Keratinocyte (primary cell): ENCODE data around the gene FAM20C. TPM values are rescaled to one million over a fixed set of nuclear protein-coding genes. Genes with fewer than 3 reads are reported as not detected.

Experiments
- DNase-seq: peaks from one replicate; pipeline ENCODE4 v3.0.0-alpha.2; 2011; ENCODE audit warnings: low read depth, missing footprints, low spot score
- FAIRE-seq: peaks from 2 replicates; lab custom pipeline; 2011; peaks lifted over from hg19 to GRCh38; lab: Jason Lieb, UNC
- H2AFZ ChIP-seq: 2 replicates; pipeline ENCODE4 v1.6.0; 2012; ENCODE audit warnings: low read length, control low read depth, inconsistent platforms; ENCODE audit not compliant: control insufficient read depth
- H3K27ac ChIP-seq: 2 replicates; pipeline ENCODE4 v1.5.1; 2011; ENCODE audit warnings: low read length; ENCODE audit not compliant: control insufficient read depth, insufficient read depth
- H3K27me3 ChIP-seq: 3 replicates; pipeline ENCODE4 v1.6.0; 2011; ENCODE audit warnings: low read length; ENCODE audit not compliant: control insufficient read depth, insufficient read depth; ENCODE audit errors: extremely low read depth
- H3K36me3 ChIP-seq, 2 experiments: 2 replicates in 1 of 2; 3 replicates in 1 of 2; pipeline ENCODE4 v1.5.1; 2011; ENCODE audit warnings: low read length in 2 of 2, mild to moderate bottlenecking in 1 of 2; ENCODE audit not compliant: control insufficient read depth in 2 of 2, insufficient read depth in 2 of 2; ENCODE audit errors: extremely low read depth in 1 of 2
- H3K4me1 ChIP-seq: 3 replicates; pipeline ENCODE4 v1.5.1; 2011; ENCODE audit warnings: low read length; ENCODE audit not compliant: control insufficient read depth, insufficient read depth; ENCODE audit errors: extremely low read depth
- H3K4me2 ChIP-seq: 3 replicates; pipeline ENCODE4 v1.6.0; 2011; ENCODE audit warnings: low read depth, low read length; ENCODE audit not compliant: control insufficient read depth, insufficient read depth; ENCODE audit errors: extremely low read depth
- H3K4me3 ChIP-seq, 3 experiments: fragments of 200-600 bp in 1 of 3; sonication (generic) in 1 of 3; 2 replicates in 2 of 3; 3 replicates in 1 of 3; pipeline ENCODE4 v1.5.1; 2011 to 2016; ENCODE audit warnings: low read length in 3 of 3, mild to moderate bottlenecking in 3 of 3, control low read depth in 2 of 3, inconsistent platforms in 1 of 3, low read depth in 1 of 3, mixed read lengths in 1 of 3, mixed run types in 1 of 3, moderate library complexity in 1 of 3; ENCODE audit not compliant: control insufficient read depth in 2 of 3, insufficient read depth in 2 of 3; ENCODE audit errors: extremely low read depth in 1 of 3
- H3K79me2 ChIP-seq: 2 replicates; pipeline ENCODE4 v1.6.0; 2012; ENCODE audit warnings: low read length; ENCODE audit not compliant: control insufficient read depth, insufficient read depth
- H3K9ac ChIP-seq: 3 replicates; pipeline ENCODE4 v1.6.0; 2011; ENCODE audit warnings: low read length; ENCODE audit not compliant: control insufficient read depth, insufficient read depth; ENCODE audit errors: extremely low read depth
- H3K9me1 ChIP-seq: 3 replicates; pipeline ENCODE4 v1.6.0; 2011; ENCODE audit warnings: low read length; ENCODE audit not compliant: control insufficient read depth, insufficient read depth; ENCODE audit errors: extremely low read depth
- H3K9me3 ChIP-seq: 2 replicates; pipeline ENCODE4 v1.5.1; 2012; ENCODE audit warnings: low read depth, low read length; ENCODE audit not compliant: control insufficient read depth
- H4K20me1 ChIP-seq: 3 replicates; pipeline ENCODE4 v1.6.0; 2011; ENCODE audit warnings: low read length; ENCODE audit not compliant: control insufficient read depth, insufficient read depth; ENCODE audit errors: extremely low read depth
- CTCF ChIP-seq, 3 experiments: IDR thresholded peaks in 1 of 3; conservative IDR thresholded peaks in 1 of 3; optimal IDR thresholded peaks in 1 of 3; 2 replicates in 2 of 3; 3 replicates in 1 of 3; pipeline versions ENCODE3 to v1.5.1; 2011; ENCODE audit warnings: low read length in 3 of 3, mild to moderate bottlenecking in 3 of 3, moderate library complexity in 2 of 3, control low read depth in 1 of 3, inconsistent platforms in 1 of 3; ENCODE audit not compliant: insufficient read depth in 2 of 3; ENCODE audit errors: extremely low read depth in 1 of 3
- EZH2 ChIP-seq: IDR thresholded peaks from one replicate; pipeline ENCODE4 v1.6.1; 2012; ENCODE audit warnings: inconsistent platforms, mild to moderate bottlenecking, low read length, moderate library complexity
- dilution Hi-C: fragments of 300-500 bp; cut with MboI; formaldehyde crosslinking; loops from one replicate; pipeline ENCODE4 v1.7.0; 2020; ENCODE audit warnings: low sequenced_read_pairs; ENCODE audit not compliant: extremely low pct_ligation_motif_present
- polyA plus RNA-seq, 5 experiments: library from polyadenylated mRNA; depleted of rRNA in 3 of 5; stranded (reverse) in 3 of 5; stranded (forward) in 1 of 5; unstranded in 1 of 5; fragments of >200 nt; gene quantifications; 1 replicate in 1 of 5; 2 replicates in 3 of 5; 3 replicates in 1 of 5; pipeline versions ENCODE4 v1.2.1 to v1.2.3, GENCODE V29; 2011 to 2012; ENCODE audit warnings: missing spikeins in 2 of 5, low read depth in 1 of 5, low replicate concordance in 1 of 5

FAM20C gene
- polyA plus RNA-seq, 1 donor (not counting 4 experiments of a cell fraction or from before 2014, with no cell fraction given) = 3.8 TPM

- Histone ChIP-seq H4K20me1 (no peaks in the 10 kb centered on the region), H3K27me3 (peaks cover 8% of the 10 kb centered on the region), H3K27ac (no peak overlapping the region), H2AFZ (no peak overlapping the region), H3K79me2 (no peaks in the 10 kb centered on the region), H3K9me3 (no peaks in the 10 kb centered on the region), H3K9ac (no peak overlapping the region), H3K4me1 (no peaks in the 10 kb centered on the region), H3K4me2 (no peak overlapping the region), H3K36me3 (no peaks in the 10 kb centered on the region), H3K9me1 (no peaks in the 10 kb centered on the region), H3K4me3 (no peak overlapping the region)
- dilution Hi-C loops = no loop called here
- FAIRE-seq (no peak), DNase-seq (no peak)
- TF ChIP-seq CTCF (optimal IDR thresholded peaks at IDR 0.05 in 1 of 3, IDR thresholded peaks at IDR 0.05 in 1 of 3, conservative IDR thresholded peaks at IDR 0.05 in 1 of 3; ENCODE audit: extremely low read depth in 1 of 3, insufficient read depth in 2 of 3, low read length in 3 of 3) = no peak
- TF ChIP-seq EZH2 = no peak
These were observed 106.4 kb downstream of the FAM20C start for GRCh38 chr7:298743-299142.

- TF ChIP-seq CTCF (optimal IDR thresholded peaks at IDR 0.05 in 1 of 3, IDR thresholded peaks at IDR 0.05 in 1 of 3, conservative IDR thresholded peaks at IDR 0.05 in 1 of 3; ENCODE audit: extremely low read depth in 1 of 3, insufficient read depth in 2 of 3, low read length in 3 of 3) (no peak), EZH2 (no peak)
- Histone ChIP-seq H3K36me3 (no peaks in the 10 kb centered on the region), H3K4me2 (no peak overlapping the region), H3K27ac (no peak overlapping the region), H2AFZ (no peak overlapping the region), H3K4me1 (no peaks in the 10 kb centered on the region), H3K9ac (no peak overlapping the region), H3K9me1 (no peaks in the 10 kb centered on the region), H3K4me3 (no peak overlapping the region), H3K27me3 (peaks cover 4% of the 10 kb centered on the region), H3K79me2 (no peaks in the 10 kb centered on the region), H3K9me3 (no peaks in the 10 kb centered on the region), H4K20me1 (no peaks in the 10 kb centered on the region)
- FAIRE-seq = no peak
- dilution Hi-C loops = no loop called here
- DNase-seq = no peak
These were observed 106.8 kb downstream of the FAM20C start for GRCh38 chr7:299169-299568.
